HG02759 (cell line): ENCODE measurements around the gene D2HGDH.
"Not testable (repeated sequence)": the region's sequence is repeated elsewhere in the genome, so short reads cannot be mapped to it uniquely, and the experiment has no call there.

Source experiments
- ATAC-seq: cut with Tn5 transposase; IDR thresholded peaks from one replicate; pipeline ENCODE4 v1.9.1; 2021; ENCODE audit warnings: mild to moderate bottlenecking, moderate library complexity; ENCODE audit not compliant: unreplicated experiment

Gene D2HGDH

DNA sequence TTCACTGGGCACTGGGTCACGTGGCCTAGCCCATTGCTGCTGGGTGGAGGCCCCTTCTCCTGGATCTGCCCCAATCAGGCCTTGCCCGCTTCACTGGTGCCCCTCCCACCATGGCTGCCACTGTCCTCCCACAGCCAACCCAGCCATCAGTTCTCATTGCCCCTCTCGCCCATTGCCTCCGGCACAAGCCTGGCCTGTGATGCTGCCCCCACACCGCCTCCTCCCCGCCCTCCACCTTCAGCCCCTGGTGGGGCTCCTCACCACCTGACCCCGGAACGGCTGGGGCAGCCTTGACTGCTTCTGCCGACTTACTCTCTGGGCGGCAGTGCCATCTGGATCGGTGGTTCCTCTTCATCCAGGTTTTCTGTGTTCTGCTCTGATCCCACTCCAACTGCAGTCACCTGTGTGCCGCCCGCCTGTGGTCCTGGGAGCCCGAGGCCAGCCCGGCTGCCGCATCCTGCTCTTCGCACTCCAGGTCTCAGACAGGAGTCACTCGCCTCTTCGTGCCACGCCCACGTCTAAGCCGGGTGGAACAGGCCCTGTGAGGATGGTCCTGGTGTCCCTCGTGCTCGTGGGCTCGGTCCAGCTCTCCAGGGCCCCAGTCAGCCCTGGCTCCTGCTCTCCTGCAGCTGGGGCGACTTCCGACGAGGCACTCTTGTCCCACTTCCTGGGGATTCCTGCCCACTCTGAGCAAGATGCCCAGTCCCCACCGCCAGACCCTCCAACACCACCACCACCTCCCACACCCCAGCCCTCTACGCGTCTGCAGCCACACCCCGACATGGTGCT lies 14.2 kb downstream of the D2HGDH start:
- no peak for ATAC-seq

DNA sequence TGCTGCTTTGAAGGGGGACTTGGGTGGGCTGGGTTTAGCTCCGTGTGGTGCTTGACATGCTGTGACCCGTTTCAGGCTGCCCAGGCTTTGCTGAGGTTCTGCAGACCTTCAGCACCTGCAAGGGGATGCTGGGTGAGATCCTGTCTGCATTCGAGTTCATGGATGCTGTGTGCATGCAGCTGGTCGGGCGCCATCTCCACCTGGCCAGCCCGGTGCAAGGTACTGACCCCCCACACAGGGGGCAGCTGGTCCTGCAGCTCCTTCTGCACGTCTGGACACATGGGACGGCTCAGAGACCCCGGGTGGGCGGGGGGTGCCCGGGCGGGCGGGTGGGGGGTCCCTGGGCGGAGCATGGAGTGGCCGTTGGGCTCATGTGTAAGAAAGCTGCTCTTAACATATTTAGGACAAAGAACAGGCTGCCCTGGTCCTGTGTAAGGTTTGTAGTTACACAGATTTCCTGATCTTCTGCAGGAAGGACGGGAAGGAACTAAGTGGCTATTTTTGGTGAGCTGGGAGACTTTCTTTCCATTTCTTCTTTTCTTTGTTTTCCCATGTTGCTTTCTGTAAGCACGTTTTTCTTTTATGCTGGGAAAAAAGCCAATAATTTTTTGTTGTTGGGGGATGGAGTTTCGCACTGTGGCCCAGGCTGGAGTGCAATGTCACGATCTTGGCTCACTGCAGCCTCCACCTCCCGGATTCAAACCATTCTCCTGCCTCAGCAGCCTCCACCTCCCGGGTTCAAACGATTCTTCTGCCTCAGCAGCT lies 15.8 kb downstream of the D2HGDH start:
- no peak for ATAC-seq

DNA sequence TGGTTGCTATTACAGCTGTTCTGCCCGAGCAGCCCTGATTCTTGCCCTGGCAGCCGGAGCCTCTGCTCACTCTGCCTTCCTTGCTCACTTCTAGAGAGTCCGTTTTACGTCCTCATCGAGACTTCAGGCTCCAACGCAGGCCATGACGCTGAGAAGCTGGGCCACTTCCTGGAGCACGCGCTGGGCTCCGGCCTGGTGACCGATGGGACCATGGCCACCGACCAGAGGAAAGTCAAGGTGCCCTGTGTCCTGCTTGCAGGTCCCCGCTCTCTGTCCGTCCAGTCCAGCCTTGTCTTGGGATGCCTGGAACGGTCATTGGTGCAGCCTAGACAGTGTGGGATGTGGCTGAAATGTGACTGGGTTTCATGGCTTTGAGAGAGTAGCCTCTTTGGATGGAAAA lies 16.7 kb downstream of the D2HGDH start:
- ATAC-seq = no peak

DNA sequence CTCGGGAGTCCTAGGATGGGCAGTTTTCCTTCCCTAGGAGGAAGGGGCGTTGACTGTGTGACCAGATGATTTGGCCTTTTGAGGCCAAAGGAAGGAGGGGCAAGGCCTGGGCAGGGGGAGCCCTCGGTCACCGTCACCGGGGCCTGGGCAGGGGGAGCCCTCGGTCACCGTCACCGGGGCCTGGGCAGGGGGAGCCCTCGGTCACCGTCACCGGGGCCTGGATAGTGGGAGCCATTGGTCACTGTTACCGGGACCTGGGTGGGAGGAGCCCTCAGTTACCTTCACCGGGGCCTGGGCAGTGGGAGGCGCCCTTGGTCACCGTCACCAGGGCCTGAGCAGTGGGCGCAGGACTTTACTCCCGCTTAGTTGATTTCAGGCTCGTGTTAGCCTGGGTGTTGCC lies 17.3 kb downstream of the D2HGDH start:
- no peak for ATAC-seq

DNA sequence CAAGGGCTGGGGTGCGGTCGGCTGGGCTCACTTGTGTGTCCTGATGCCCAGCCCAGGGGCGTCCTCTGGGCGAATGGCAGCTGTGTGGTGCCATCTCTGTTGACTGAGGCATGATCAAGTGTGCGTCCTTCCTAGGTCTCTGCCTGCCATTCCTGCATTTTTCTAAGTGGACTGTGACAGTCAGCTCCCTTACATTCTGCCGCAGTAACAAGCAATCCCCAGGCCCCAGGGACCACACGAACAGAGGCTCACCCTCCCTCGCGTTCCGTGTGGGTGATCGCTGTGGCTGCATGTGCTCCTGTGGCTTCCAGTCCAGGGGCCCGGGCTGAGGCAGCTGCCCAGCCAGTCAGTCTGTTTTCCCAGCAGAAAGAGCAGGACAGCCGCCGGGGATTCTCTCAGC lies 17.8 kb downstream of the D2HGDH start:
- no peak for ATAC-seq

GRCh38 chr2:241752689-241753276 lies 18.4 kb downstream of the D2HGDH start:
- no peak for ATAC-seq

DNA sequence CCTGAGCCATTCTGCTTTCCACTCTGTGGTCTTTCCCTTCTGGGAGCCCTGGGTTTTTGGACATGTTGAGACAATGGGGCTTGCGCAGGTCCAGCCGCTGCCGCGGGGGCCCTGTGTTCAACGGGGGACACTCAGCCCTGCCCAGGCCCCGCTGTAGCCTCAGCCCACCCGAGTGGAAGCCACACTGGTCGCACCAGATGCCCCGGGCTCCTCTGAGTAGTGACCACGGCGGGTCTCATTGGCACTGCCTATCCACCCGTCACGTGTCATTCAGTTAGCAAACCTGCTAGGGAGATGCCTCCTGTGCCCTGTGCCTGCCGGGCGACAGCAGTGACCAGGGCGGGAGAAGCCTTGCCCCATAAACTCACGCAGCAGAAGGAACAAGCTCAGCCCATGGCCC lies 19.1 kb downstream of the D2HGDH start:
- ATAC-seq = no peak

DNA sequence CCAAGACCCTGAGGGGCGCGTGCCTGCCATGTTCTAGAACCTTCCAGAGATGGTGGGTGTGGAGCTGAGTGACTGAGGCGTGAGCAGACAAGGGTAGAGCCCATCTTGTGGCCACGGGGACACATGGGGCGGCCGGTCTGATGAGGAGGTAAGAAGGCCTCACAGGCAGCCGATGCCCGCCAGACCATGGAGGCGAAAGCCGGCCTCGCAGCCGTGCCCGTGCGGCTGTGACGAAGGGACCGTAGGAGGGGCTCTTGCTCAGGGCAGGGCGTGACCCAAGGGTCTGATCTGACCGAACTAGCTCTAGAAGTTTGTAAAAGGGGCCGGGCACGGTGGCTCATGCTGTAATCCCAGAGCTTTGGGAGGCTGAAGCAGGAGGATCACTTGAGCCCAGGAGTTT lies 19.6 kb downstream of the D2HGDH start:
- no peak for ATAC-seq

DNA sequence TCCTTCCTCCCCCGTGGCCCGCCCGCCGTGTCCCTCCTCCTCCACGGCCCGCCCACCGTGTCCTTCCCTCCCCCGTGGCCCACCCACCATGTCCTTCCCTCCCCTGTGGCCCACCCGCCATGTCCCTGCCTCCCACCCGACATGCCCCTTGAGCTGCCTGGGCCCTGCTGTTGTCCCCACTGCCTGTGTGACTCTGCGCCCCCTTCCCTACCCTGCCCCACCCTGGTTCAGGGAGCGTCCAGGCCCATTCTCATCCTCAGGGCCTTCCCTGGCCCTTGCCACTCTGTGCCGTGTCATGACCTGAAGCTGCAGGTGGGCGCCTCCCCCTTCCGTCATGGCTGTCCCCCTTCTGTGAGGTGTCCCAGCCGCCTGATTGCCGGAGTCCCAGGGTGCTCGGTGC lies 20.7 kb downstream of the D2HGDH start:
- ATAC-seq = no peak

DNA sequence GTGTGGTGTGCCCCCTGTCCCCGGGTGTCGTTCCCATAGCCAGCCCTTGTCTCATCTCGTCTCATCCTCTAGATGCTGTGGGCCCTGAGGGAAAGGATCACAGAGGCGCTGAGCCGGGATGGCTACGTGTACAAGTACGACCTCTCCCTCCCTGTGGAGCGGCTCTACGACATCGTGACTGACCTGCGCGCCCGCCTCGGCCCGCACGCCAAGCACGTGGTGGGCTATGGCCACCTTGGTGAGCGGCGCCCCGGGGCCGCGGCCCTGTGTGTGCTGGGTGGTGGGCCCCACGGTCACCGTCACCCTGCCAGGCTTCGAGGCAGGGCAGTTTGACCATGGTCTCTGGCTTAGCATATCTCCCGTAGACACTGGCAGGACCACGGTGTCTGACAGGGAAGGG lies 21.3 kb downstream of the D2HGDH start:
- no peak for ATAC-seq

DNA sequence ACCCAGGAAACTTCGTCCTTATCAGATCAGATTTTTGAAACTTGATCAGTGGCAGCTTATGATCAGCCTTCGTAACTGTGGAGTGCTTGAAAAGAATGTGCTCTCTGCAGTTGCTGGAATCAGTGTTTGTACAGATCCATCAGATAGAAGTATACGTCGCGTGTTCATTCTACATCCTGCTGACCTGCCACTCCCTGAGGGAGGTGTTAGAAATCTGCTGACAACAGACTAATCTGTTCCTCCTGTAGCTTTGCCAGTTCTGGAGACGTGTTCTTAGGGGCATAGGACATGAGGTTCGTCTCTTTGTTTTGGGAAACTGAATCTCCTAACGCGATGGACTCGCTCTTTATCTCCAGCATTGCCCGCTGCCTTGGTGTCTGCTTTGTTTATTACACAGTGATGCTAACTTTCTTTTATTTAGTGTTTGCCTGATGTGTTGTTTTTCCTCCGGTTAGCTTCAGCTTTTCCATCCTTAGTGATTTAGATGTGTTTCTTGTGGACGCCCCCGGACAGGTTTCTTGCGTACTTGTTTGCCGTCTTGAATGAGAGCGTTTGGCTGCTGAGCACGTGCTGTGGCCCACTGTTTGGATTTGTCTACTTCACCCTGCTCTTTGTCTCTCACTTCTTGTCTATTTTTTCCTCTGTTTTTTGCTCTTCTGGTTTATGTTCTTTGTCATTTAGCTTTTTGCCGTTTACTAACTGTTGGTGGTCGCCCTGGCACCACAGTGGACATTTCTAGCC lies 24.8 kb downstream of the D2HGDH start:
- ATAC-seq = no peak

DNA sequence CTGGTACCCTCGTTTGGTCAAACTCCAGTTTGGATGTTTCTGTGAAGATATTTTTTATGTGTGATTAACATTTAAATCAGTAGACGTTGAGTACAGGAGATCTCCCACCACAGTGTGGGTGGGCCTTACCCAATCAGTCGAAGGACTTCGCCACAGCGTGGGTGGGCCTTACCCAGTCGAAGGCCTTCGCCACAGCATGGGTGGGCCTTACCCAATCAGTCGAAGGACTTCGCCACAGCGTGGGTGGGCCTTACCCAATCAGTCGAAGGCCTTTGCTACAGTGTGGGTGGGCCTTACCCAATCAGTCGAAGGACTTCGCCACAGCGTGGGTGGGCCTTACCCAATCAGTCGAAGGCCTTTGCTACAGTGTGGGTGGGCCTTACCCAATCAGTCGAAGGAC lies 25.5 kb downstream of the D2HGDH start:
- not testable (repeated sequence) for ATAC-seq

- no peak for ATAC-seq
Observed at GRCh38 chr2:241760301-241760771, 25.9 kb downstream of the D2HGDH start.

DNA sequence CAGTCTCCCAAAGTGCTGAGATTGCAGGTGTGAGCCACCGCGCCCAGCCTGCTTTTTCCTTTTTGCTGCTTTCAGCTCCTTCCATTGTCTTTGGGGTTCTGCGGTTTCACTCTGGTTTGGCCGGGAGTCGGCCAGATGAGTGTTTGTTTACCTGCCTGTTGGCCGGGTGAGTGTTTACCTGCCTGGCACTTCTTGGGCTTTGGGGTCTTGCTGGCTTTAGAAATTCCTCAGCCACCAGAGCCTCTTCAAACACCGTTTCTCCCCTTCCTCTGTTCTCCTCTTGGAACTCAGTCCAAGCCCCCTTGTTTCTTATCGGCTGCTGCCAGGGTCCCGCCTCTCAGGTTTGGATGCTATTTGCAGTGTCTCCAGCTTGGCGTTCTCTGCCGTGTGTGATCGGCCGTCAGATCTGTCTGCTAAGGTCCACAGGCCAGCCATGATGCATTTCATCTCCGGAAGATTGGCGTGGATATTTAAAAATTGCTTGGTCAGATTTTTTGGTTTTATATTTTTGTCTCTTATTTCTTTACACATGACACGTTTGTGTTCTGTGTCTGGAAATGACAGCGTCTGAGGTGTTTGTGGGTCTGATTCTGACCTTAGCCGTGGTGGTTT lies 28.0 kb downstream of the D2HGDH start:
- no peak for ATAC-seq

- ATAC-seq = no peak
Observed at GRCh38 chr2:241762933-241763369, 28.5 kb downstream of the D2HGDH start.

GRCh38 chr2:241763551-241764274 lies 29.3 kb downstream of the D2HGDH start:
- no peak for ATAC-seq

DNA sequence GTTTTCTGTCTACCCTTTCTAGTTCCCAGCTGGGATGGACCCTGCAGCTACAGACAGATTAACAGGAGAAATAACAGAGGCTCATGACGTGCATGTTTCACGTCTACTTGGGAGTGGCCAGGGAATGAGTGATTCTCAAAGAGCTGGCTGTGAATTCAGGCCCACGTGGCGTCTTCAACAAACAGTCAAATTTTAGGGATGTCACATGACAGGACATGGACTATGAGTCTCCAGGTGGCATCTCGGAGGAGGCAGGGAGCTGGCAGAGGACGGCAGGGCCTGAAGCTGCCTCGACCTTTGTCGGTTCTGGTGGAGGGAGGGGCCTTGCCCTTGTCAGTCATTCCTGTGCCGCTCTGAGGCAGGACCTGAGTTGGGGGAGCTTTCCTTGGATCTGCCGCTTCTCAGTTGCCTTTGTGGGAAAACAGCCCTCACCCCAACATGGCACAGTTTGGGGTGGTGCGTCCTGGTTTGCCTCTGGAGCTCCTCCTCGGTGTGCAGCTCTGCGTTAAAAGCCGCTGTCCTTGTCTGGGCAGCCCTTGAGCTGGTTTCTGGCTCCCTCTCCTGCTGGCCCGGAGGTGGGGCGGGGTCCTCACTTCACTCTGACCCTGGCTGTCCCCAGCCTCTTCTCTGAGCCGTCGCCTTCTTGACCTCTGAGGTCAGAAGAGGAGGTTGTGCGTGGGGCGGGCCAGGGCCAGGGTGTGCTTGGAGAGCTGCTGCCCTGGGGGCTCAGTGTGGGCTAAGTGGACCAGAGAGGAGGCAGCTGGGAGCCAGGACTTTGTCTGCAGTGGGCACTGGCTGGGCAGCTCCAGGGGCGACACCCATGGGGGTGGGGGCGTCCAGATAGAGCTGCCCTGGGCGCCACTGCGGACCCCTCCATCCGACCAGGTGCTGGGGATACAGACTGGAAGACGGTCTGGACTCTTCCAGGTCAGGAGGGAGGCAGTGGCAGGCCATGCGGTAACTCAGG lies 30.1 kb downstream of the D2HGDH start:
- no peak for ATAC-seq

DNA sequence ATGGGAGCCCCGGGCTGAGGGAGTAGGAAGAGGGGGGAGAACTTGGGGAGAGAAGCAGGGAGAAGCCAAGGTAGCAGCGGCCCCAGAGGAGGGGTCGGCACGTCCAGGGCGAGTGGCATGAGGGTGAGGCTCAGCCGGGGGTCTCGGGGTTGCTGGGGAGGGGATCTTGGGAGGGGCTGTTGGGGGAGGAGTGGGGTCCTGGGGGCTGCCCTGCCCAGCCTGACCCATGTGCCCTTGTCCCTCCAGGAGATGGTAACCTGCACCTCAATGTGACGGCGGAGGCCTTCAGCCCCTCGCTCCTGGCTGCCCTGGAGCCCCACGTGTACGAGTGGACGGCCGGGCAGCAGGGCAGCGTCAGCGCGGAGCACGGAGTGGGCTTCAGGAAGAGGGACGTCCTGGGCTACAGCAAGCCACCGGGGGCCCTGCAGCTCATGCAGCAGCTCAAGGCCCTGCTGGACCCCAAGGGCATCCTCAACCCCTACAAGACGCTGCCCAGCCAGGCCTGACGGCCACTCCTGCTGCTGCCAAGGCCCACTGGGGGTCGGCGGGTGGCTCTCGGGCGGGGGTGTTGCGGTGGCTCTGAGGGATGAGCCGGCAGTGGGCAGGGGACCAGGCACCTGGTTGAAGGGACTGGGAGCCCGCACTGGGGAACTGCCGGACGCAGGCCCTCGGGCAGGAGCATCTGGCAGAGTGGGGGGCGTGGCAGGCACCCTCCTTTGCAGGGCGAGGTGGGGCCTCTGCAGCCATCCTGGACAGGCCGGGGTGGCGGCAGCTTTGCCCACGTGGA lies 33.2 kb downstream of the D2HGDH start:
- no peak for ATAC-seq
